NCI-H187 treated with DMSO at 0.1 percent for 48 hours (cell line): ENCODE results near the gene TTC28.
"Not testable (repeated sequence)": the region's sequence is repeated elsewhere in the genome, so short reads cannot be mapped to it uniquely, and the experiment has no call there.

Source experiments
- DNase-seq: peaks from one replicate; lab custom pipeline; 2025; lab: John Stamatoyannopoulos, UW

The TTC28 gene

DNA sequence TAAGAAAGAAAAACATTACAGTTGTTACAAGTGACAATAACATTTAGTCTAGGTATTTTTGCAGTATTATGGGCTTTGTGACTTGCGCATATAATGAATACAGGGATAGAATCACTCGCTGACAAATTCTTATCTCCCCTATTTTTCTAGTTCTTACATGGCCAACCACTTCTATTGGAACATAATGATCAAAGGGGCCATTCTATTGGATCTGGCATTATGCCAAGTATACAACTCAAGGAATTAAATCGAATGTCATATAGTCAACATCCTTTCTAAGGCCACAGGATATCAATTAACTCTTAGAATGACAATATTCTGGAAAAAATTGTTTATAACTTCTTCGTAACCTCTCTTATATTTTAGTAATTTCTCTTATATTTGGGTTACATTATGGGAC is 272.0 kb downstream of the TTC28 start:
- no peak for DNase-seq

DNA sequence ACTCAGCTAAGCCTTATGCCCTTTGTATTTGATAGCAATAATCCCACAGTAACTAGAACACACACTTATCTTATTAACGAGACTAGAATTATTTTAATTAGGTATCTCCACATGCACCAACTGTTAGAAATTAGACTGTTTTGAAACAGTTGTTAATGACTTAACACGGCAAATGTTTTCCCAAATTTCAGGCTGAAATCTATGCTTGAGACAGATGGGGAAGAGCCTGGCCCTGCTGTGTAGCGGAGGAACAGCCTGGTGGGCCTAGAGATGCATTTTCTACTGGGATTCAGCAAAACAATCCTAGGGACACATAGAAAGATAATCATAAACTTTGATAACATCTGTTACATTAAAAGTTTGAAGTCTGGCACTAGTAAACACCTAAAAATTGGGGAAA is 273.4 kb downstream of the TTC28 start:
- DNase-seq: no peak

DNA sequence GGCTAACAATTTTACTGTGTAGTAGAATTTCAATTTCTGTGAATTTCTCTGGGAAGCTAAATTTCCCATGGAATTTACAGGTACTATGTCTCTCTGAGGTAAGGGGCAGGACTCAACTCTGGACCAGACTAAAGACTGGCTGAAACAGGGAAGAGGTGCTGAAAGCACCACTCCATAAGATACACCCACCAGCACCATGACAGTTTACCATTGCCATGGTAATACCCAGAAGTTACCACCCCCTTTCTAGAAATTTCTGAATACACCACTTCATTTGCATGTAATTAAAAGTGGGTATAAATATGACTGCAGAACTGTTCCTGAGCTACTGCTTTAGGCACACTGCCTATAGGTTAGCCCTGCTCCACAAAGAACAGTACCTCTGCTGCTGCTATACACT is 274.1 kb downstream of the TTC28 start:
- DNase-seq: no peak

DNA sequence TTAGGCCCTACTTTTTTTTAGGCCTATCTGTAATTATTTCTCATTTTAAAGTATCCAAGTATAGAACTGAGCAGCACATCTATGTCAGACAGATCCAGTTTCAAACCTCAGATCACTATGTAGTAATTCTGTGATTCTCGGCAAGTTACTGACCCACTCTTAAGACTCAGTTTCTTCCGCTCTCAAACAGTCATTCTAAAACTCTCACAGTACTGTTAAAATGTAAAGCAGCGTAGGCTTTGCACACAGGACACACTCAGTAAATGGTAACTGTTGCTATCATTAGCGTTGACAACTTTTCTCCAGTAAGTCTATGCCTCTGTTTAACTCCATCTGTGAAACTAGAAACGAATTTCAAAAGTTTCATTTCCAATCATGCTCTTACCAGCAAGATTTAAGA is 277.1 kb downstream of the TTC28 start:
- no peak for DNase-seq

DNA sequence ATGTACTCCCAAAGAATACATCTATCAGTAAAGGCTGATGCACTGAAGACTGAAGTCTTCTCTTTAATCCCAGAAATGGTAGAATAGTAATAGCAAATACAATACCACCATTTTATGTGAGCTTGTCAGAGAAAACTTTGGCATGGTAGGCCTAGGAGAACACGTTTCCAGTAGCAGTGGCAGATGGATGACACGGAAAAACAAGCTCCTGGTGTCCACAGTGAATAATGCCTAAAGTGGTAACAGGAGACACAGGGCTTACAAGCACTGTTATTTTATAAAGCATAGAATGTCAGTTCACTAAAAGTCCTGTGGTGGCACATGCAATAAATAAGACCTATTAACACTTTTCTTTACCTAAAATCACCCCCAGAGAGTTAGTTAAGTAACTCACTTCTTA is 277.6 kb downstream of the TTC28 start:
- no peak for DNase-seq

DNA sequence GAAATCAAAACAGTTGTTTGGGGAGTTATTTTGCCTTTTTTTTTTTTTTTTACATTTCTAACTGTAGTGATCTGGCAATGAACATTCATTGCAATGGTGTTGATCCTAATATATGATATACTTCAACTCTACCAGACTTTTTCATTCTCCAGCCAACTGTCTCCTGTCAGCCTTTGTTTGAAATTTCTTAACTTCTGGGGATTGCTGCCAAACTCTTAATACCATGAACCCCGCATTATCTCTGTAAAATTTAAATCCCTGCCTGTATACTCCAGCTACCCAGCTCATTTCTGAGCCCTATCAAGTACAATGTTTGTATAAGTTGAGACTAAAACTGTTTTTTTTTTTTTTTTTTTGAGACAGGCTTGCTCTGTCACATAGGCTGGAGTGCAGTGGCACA is 280.7 kb downstream of the TTC28 start:
- no peak for DNase-seq

DNA sequence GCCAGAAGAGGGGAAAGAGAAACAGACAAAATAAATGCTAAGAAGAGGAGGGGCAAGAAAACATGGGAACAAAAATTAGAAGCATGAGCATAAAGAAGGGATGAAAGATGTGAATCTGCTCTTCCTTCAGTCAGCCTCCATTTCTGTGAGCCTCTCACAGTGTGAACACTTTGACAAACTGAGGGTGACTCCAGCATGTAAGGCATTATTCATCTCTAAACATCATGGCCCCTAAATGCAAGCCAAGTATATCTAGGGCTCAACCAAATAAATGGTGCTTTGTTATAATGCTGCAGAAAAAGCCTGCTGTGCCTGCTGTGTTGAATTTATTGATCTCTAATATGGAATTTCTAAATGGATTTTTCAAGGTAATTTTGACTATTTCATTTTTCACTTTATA is 281.3 kb downstream of the TTC28 start:
- DNase-seq: no peak

DNA sequence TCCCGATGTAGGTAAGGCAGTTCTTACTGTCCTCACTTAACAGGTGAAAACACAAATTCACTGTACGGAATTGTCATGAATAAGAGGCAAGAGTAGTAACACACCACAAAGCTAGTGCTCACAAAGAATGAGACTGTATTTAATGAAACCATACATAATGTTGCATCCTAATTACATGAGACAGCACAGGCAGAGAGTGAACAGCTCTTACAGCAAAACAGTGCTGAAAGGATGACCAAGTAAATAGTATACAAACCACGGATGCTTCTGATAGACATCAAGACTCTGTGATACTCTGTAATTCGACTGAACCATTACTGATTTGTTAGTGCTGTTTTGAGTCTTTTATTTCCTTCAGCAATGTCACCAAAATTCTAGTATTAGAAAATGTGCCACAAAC is 282.3 kb downstream of the TTC28 start:
- no peak for DNase-seq

DNA sequence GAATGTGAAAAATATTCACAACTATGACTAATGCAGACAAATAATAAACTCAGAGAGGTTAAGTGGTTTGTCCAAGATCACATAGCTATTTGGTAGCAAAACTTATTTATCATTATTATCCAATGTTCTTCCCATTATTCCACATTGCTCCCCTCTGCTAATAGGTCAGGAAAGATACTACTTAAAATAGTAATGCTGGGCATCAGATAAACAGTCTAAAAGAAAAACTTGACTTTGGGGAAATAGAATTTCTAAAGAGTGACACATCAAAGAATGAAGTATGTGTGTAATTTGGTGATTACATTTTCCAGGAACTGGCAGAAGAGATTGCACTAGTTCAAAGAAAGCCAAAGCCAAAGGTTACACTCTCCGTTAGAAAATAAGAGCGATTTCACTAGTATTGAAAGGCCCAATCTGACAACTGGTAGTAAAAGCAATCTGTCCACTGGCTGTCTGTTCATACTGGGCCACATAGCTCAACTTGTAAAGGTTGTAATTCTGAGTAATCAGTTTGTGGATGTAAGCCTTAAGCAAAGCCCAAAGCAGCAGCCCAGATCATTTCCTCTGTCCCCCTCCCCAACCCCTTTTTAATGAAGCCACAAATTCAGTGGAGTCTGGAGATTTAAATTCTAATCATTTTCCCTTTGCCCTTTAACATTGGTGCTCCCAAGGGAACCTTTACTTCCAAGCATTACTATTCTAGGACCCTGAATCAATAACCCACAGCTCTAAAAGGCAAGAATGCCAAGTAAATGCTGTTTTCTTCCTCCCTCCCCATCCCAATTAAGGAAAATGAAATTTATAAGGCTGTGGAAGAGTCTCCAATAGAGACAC is 283.5 kb downstream of the TTC28 start:
- DNase-seq: no peak

DNA sequence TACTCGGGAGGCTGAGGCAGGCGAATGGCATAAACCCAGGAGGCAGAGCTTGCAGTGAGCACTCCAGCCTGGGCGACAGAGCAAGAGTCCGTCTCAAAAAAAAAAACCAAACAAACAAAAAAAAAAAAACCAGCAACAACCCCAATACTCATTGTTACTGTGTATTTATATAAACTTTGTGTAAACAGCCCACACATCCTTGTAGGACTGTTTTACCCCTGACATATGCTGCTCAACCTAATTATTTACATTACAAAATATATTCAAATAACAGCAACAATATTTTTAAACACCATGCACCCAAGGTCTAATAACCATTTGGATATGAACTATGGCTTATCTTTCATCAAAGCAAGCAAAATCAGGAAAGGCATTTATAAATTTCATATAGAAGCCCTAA is 284.1 kb downstream of the TTC28 start:
- DNase-seq: no peak

DNA sequence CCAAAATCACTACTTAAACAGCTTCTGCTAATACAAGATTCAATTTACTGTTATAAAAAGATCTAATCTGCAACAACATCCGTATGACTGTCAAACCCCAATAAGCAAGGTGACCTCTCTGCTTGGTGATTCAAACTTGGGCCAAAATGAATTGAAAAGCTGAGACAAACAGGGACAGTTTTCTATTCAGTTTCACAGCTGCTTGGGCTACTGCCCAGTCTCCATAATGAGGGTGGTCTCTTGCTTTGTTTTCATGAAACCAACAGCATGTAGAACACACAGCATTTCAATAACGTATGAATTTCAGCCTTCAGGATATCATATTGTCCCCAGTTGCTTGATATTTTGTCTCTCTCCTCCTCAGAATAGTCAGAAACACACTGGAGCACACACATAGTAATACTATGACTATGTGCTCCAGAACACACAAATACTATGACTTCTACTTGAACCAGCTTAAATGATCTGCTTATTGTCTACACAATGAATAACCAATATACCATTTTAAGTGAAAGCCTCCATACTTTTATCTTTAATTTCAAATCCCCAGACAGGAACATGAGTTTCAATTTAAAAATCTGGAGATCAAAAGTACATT is 285.0 kb downstream of the TTC28 start:
- DNase-seq: no peak

DNA sequence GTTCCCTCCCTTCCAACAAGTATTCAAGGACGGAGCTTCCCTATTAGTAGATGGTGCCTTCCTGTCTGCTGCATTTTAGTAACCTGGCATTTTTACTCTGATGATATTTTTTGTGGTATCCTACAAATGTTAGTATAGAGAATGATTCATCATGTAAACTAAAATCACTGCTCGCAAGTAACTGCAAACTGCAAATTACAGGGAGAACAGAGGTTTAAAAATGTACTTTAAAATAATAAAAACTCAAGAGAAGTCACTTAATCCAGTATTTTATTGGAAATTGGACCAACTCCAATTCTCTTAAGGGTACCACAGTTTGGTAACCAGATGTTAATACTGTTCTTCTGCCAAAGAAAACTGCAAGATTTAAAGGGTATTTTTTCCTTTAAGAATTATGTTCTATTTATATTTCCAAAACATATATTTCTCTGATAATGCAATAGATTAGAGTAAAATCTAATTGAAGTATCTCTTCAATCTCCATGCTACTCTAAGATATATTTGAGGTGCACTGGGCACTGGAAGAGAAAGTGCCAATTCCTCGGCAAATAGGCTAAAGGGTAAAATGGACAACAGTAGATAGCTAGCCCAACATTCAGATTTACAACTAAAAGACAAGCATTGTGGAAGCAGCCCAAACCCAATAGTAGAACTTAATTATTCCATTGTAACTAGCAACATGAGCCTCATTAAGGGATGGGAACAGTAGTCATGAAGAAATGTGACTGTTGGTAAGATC is 298.0 kb downstream of the TTC28 start:
- DNase-seq: no peak

DNA sequence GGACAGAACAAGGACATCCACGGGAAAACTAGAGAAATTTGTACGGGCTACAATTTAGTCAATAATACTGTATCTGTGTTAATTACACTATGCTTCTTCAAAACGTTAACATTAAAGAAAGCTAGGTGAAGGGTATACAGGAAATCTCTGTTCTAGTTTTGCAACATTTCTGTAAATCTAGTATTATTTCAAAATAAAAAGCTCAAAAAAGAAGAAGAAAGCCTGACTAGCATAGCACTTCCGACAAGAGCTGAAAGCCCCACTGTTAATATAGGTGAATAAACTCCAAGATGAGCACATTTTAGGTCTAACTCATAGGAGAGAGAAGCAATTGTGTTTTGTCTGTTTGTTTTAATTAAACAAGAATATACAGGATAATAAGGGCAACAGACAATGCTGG is 299.7 kb downstream of the TTC28 start:
- no peak for DNase-seq

DNA sequence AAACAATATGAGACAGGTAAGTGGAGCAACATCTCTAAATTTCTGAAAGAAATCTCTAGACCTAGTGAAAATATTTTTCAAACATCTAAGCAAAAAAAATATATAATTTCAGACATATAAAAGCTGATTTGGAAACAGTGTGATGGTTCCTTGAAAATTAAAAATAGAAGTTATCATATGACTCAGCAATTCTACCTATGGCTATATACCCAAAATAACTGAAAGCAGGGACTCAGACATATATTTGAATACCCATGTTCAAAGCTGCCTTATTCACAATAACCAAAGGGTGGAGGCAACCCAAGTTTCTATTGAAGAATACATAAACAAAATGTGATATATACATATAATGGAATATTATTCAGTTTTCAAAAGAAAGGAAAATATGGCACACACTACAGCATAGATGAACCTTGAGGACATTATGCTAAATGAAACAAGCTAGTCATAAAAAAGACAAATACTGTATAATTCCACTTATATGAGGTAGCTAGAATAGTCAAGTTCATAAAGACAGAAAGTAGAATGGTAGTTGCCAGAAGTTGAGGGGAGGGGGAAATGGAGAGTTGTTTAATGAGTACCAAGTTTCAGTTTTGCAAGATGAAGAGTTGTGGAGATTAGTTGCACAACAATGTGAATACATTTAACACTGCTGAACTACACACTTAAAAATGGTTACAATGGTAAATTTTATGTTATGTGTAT is 300.4 kb downstream of the TTC28 start:
- no peak for DNase-seq

DNA sequence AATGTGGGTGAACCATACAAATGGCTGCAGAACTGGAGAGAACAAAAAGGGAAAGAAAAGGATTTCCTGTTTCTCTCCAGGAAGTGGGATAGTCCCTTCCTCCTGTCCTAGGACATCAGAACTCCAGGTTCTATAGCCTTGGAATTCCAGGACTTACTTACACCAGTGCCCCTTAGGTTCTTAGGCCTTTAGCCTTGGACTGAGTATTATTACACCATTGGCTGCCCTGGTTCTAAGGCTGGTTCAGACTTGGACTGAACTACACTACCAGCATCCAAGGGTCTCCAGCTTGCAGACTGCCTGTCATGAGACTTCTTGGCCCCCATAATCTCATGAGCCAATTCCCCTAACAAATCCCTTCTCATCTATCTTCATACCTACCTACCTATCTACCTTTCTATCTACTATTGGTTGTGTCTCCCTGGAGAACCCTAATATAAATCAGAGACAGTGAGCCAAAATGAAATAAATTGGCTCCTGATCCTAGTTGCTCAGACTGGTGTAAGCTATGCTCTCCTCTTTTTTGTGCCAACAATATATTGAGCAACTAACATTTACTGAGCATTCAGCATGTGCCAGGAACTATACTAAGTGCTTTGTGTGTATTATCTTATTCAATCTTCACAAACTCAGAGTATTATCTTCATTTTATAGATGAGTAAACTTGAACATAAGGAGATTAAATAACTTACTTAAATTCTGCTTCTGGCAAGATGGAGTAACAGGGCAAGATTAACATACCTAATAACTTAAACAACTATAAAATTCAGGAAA is 303.7 kb downstream of the TTC28 start:
- no peak for DNase-seq

DNA sequence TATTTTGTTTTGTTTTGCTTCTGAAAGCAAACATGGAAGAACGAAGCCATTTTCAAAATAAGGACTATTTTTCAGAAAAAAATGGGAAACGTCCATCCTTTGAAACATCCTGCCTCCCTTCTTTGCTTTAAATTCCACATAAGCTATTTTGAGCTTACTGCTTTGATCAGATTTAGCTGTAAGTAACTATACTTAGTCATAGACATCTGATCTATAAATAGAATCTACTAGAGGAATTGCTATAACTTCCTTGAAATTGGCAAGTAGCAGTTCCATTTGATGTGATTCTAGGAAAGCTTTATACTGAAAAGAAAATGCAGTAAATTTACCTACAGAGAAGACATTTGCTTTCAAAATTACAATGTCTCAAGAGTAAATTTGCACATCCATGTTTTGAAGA is 305.8 kb downstream of the TTC28 start:
- no peak for DNase-seq

DNA sequence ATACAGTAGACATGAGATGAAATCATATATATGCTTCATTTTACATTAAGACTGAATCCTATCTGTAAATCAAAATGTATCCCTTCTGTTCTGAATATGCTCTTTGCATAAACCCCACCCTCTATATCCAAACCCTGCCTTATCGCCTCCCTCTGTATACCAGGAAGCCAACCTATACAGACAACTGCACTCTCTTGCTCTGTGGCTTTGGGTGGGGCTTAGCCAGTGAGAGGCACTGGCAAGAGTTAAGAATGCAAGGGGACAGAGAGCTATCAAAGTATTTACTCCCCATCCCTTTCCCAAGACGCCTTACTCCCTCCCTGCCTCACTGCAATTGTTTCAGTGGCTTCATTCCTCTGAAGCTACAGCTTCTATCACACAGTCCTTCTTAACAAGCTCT is 309.8 kb downstream of the TTC28 start:
- no peak for DNase-seq

DNA sequence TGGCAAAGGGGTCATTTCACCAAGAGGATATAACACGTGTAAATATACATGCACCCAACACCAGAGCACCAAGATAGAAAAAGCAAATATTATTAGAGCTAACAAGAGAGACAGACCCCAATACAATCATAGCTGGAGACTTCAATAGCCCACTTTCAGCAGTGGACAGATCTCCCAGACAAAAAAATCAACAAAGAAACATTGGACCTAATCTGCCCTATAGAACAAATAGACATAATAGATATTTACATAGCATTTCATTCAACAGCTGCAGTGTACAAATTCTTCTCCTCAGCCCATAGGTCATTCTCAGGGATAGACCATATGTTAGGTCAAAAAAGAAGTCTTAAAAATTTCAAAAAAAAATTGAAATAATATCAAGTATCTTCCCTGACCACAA is 312.8 kb downstream of the TTC28 start:
- no peak for DNase-seq

DNA sequence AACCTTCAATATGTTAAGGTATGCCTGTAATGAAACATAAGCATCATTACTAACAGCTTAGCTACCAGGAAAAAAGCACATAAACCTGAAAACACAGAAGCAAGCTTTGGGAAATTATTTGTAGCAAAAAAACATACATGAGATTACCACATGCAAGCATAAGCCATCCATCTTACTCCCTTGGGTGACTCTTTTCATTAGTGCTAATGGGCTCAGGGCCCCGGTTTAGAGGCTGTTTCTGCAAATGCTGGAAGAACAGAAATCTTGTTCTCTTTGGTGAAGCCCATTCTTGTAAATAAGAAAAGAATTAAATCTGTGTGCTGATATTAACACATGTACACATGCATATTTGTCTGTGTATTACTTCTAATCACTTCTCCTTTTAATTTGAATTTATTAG is 314.3 kb downstream of the TTC28 start:
- no peak for DNase-seq

DNA sequence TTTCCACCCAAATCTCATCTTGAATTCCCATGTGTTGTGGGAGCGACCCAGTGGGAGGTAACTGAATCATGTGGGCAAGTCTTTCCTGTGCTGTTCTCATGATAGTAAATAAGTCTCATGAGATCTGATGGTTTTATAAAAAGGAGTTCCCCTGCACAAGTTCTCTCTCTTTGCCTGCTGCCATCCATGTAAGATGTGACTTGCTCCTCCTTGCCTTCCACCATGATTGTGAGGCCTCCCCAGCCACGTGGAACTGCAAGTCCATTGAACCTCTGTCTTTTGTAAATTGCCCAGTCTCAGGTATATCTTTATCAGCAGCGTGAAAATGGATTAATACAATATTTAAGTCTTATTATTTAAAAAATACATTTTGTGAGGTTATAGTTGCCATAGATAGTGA is 315.5 kb downstream of the TTC28 start:
- not testable (repeated sequence) for DNase-seq

DNA sequence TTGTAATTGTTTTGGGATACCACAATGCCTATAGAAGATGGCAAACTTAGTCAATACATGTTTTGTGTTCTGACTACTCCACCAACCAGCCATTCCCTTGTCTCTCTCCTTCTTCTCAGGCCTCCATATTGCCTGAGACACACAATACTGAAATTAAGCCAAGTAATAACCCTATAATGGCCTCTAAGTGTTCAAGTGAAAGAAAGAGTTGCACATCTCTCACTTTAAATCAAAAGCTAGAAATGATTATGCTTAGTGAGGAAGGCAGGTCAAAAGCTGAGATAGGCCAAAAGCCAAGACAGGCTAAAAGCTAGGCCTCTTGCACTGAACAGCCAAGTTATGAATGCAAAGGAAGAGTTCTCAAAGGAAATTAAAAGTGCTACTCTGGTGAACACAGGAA is 318.7 kb downstream of the TTC28 start:
- no peak for DNase-seq

DNA sequence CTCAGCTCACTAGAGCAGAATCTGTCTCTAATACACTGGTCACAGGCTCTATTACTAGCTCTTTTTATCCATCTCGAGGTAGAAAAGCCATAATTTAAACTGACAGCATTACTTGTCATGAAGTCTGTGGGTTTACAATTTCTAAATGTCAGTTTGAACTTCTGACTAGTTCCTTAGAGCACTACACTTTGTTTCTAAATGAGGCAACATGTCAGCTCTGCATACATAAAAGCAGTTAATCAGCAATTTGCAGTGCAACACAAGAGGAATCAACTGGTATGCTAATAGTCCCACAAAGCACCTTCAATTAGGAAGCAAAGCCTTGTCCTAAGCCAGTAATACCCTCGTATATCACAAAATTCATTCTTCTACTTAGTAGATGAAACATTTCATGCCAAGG is 321.3 kb downstream of the TTC28 start:
- no peak for DNase-seq
